HL-60 (cell line): Measurements from ENCODE around the gene CLIC4.

ENCODE experiments used
- GABPA ChIP-seq: IDR thresholded peaks from 2 replicates; pipeline ENCODE4 v1.6.1; 2012; ENCODE audit warnings: low read depth
- TF ChIP-seq, protein P1 (sequence below): IDR thresholded peaks from one replicate; pipeline ENCODE4 v1.5.1; 2011; ENCODE audit warnings: low read length, control low read depth, inconsistent platforms; ENCODE audit not compliant: insufficient read depth

DNA sequence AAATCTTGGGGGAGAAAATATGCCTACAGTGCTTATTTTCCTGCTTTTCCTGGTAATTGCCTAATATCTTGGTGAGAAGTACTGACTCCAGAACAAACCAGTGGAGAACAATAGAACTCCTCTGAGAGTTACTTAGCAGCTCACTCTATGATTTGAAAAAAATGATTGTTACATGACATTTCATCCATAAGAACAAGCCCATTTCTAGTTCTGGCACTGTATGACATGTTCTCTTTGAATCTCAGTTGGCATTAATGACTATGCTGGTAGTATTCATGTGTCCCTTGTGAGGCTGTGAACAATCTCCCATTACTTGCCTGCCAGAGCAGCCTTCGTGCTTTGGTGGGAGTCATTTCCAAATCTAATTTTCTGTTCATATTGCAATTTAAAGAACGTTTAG lies 58.0 kb downstream of the CLIC4 start:
- TF ChIP-seq, protein P1, sequence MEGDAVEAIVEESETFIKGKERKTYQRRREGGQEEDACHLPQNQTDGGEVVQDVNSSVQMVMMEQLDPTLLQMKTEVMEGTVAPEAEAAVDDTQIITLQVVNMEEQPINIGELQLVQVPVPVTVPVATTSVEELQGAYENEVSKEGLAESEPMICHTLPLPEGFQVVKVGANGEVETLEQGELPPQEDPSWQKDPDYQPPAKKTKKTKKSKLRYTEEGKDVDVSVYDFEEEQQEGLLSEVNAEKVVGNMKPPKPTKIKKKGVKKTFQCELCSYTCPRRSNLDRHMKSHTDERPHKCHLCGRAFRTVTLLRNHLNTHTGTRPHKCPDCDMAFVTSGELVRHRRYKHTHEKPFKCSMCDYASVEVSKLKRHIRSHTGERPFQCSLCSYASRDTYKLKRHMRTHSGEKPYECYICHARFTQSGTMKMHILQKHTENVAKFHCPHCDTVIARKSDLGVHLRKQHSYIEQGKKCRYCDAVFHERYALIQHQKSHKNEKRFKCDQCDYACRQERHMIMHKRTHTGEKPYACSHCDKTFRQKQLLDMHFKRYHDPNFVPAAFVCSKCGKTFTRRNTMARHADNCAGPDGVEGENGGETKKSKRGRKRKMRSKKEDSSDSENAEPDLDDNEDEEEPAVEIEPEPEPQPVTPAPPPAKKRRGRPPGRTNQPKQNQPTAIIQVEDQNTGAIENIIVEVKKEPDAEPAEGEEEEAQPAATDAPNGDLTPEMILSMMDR, result no peak
- TF ChIP-seq GABPA, result no peak
